ENCODE measurements around the gene RSPH6A.
A peak's percentile ranks its signal among the peaks of the same experiment; 100 is the strongest.
"Not testable (repeated sequence)": the region's sequence is repeated elsewhere in the genome, so short reads cannot be mapped to it uniquely, and the experiment has no call there.

Gene RSPH6A

DNA sequence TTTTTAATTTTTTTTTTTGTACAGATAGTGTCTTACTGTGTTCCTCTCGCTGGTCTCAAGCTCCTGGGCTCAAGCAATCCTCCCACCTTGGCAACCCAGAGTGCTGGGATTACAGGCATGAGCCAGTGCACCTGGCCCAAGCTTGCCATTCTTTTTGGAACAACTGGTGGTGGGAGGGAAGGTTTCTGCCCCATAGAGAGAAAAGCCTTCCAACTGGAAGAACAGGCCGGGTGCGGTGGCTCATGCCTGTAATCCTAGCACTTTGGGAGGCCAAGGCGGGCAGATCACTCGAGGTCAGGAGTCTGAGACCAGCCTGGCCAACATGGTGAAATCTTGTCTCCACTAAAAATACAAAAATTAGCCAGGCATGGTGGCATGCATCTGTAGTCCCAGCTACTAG lies 15.6 kb downstream of the RSPH6A start:
- DNase-seq, result not testable (repeated sequence)

GRCh38 chr19:45798995-45799517 lies 16.1 kb downstream of the RSPH6A start:
- peak; percentile 28 for DNase-seq

- no peak for DNase-seq
These were observed 20.5 kb downstream of the RSPH6A start for GRCh38 chr19:45794627-45795026.

DNA sequence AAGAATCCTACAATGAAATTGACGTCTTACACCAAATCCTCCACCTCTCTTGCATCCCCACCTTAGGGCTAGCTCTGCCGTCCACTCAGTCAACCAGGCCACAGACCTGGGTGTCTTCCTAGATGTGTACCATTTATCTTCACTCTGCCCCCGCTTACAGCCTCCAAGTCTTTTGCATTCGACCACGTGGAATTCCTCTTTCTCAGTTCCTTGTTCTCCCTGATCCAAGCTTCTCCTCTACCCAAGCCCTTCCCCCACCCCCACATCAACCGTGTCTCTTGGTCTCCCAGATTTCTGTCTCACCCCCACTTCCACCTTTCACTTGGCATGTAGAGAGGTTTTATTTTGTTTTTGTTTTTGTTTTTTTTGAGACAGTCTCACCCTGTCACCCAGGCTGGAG lies 21.2 kb downstream of the RSPH6A start:
- DNase-seq, result no peak

DNA sequence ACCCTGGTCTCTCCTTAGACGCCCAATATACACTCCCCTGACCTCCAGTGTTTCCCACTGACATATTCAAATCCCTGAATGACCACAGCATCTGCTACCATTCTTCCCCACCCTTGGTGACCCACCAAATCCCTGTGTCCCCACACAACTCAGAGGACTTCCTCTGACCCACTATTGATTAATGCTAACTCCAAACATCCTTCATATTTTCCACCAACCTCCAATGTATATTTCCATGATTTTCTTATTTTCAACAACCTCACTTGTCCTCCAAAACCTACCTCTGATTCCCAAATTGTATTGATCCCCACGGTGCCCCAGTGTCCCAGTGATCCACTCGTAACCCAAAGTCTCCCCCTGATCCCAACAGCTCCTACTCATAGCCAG lies 21.9 kb downstream of the RSPH6A start:
- DNase-seq, result no peak

DNA sequence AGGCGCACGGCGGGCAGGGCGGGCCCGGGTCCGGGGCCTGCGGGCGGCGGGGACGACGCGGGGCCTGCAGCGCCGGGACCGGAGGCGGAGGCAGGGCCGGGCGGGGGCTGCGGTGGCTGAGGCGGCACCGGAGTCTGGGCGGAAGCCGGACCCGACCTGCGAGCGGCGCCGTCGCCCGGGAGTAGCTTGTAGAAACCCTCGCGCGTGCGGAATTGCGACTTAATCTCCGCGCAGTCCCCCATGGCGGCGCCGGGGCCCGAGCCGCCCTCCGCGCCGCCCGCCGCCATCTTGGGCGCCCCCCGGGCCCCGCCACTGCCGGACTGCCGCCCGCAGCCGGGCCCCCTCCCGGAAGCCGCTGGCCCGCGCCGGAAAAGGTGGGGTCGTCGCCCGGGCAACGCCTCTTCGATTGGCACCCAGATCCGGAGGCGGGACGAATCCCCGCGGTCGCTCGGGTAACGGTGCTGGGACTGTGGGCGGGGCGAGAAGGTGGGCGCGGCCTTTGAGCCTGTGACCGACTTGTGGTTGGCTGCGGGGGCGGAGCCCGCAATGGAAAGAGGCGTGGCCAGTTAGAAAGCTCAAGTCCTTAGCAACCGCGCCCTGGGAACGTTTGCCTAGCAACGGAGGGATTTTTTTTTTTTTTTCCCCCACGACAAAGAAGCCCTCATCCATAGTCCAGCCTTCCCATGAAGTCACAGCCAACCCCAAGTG lies 22.5 kb downstream of the RSPH6A start, which contains the start of gene DMWD:
Gene DMWD, minus strand, starts transcription at position 376 of the 708 bp plus-strand sequence. Its CDS starts 89 bp downstream, at position 287.
- peak; percentile 96 for DNase-seq

DNA sequence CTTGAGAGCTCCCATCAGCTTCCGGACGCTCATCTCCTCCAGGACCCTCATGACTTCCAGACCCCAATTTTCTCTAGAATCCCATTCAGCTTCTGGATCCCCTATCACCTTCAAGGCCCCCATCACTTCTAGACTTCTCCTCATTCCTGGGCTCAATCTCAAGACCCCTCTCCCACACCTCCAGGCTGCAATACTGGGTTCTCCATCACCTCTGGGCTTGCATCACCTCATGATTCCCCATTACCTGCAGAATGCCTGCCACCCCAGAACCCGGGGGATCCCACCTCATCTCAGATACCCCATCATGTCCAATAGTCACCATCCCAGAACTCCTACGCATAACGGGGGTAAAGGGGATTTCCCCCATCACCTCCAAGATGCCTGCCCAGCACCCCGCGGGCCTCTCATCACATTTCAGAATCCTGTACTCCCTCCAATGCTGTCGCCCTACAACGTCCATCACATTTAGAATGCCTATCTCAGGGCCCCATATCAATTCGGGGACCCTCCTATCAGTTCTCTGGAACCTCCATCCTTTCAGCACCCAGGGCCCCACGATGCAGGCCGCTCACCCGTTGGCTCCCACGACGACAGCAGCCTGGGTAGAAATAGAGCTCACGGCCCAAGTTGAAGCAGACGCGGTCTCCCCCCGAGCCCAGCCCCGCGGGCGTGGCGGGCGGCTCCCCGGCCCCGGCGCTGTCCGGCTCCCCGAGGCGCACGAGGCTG lies 23.2 kb downstream of the RSPH6A start:
- DNase-seq, result no peak

DNA sequence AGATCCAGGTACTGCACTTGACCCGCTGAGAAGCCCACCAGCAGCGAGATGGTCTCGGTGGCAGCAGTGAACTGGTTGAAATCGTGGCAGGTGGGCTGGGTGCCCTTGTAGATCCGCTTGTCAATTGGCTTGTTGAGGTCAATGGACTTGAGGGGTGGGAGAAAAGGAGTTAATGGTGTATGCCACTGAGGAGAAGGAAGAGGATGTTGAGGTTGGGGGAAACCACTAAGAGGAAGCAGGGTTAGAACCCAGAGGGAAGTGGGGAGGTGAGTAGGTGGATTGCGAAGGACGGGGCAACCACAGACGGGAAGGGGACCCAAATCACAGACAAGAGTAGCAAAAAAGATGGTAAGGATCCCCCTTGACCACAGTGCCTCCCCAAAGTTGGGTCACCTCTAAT lies 24.2 kb downstream of the RSPH6A start:
- no peak for DNase-seq

- DNase-seq, result no peak
These were observed 25.9 kb downstream of the RSPH6A start for GRCh38 chr19:45789035-45789786.

GRCh38 chr19:45786533-45786894 lies 28.6 kb downstream of the RSPH6A start:
- no peak for DNase-seq

DNA sequence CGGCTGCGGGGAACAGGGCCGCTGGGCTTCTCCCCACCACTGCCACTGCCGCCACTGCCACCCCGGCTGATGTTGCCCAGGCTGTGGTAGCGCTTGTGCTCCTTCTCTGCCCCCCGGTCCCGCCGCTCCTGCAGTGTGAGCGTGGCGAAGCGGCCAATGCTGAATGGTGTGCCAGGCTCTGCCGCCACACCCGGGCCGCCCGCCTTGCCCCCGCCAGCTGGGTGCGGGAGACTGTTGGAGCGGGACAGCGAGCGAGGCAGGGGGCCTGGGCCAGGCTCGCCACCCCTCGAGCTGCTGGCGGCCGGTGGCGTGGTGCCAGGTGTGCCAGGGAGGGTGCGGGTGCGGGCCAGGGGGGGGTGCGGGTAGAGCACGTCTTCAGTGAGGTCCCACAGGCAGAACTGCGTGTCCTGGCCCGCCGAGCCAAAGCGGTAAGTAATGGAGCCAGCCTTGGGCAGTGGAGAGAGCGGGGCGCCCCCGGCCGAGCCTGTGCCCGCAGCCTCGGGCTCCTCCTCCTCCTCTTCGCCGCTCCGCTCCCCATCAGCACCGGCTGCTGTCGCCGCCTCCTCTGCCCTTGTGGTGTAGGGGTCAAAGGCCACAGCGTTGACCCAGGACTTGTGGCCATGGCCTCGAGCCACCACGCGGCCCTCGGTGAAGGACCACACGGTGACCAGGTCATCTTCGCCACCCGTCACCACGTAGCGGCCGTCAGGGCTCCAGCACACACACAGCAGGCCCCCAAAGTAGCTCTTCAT lies 29.2 kb downstream of the RSPH6A start:
- DNase-seq, result no peak

DNA sequence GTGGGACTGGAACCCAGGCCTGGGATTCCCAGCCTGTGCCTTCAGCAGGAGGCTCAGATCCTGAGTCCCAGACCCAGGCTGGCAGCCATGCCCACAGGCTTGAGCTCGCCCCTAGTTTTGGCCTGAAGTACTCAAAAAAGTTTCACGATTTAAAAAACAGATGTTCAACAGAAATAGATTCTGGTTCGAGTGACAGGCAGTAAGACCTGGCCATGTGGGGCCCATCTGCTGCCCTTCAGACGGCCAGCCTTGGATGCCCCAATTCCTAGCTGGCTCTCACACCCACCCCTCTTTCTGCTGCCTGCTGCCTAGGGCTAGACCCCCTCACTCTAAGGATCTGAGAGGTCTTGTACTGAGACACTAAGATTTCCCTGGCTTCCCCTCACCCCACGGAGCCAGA lies 30.0 kb downstream of the RSPH6A start:
- DNase-seq, result no peak

- DNase-seq, result no peak
These were observed 31.0 kb downstream of the RSPH6A start for GRCh38 chr19:45784096-45784495.

DNA sequence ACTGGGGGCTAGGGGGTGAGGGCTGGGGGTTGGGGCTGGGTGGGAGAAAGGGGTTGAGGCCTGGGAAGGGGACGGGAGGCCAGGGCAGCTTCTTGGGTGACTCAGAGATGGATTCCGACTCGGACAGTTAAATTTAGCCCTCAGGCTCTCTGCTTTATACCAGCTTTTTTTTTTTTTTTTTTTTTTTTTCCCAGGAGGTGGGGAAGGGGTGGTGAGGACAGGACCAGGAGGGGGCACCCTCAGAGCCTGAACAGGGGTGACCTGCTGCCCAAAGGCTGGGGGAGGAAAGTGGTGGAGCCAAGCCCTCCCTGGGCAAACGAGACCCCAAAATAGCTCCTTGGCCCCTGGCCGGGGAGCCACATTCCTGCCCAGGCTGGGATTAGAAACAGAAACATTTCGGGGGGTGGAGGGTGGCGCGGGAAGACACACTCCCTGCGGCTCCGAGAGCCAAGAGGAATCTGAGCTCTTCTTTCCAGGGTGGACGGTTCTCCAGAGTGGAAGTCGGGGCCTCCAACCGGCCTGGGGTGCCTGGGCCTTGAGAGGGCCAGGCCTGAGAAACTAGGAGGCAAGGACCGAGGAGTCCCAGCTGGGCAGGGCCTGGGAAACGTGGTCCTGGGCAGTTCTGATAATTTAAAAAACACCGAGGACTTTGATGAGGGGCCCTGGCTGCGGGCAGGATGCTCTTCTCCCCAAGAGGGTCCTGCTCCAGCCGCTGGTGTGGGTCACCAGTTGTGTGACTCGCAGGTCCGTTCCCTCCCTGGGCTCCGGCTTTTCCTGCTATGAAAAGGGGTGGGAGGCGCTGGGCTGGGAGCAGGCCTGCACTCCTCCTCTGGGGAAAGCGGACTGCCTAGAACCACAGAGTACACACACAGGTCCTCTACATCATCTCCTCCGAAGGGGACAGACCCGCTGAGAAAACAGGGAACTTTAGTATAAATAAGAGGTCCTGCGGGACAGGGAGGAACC lies 32.0 kb downstream of the RSPH6A start:
- peak; percentile 13 for DNase-seq

- no peak for DNase-seq
These were observed 32.9 kb downstream of the RSPH6A start, which contains the start of gene DMPK for GRCh38 chr19:45782162-45782691. Gene DMPK, minus strand, starts transcription at chr19:45782490. Its CDS starts 138 bp downstream, at chr19:45782352.

DNA sequence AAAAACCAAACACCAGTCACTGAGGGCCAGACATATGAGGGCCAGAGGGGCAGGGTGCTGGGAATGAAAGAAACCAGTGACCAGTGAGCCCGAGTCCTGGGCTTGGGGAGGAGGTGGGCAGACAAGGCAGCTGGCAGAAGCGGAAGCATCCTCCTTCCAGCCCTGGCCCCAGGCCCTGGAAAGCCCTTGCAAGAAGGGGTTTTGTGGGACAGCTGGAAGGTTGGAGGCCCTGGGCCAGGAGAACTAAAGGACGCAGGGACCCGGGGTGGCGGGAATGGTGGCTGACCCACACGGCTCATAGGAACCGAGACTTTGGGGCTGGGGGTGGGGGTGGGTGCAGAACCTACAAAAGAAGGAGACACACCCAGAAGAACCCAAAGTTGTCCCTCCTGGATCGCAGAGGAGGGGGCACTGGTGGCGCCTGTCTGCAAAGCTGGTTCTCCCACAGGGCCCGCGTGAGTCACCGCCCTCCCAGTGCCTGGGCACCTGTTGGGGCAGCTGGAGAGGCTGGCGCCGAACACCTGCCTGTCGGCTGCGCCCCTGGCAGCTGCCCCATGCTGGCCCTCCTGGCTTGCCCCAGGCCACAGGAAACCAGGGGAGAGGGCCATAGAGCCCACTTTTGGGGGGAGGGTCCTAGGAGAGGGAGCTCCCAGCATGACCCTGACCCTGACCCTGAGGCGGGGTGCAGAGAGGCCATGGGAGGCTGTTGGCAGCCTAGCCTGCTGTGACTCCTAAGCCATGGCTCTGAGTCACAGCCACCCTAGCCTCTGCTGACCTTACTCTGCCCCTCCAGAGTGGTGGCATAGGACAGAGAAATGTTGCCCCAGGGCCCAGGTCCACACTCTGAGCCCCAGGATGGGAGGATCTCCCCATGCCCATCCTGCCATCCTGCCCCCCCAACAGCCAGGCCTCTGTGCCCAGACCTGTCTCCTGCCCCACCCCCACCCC lies 33.6 kb downstream of the RSPH6A start:
- DNase-seq, result no peak

DNA sequence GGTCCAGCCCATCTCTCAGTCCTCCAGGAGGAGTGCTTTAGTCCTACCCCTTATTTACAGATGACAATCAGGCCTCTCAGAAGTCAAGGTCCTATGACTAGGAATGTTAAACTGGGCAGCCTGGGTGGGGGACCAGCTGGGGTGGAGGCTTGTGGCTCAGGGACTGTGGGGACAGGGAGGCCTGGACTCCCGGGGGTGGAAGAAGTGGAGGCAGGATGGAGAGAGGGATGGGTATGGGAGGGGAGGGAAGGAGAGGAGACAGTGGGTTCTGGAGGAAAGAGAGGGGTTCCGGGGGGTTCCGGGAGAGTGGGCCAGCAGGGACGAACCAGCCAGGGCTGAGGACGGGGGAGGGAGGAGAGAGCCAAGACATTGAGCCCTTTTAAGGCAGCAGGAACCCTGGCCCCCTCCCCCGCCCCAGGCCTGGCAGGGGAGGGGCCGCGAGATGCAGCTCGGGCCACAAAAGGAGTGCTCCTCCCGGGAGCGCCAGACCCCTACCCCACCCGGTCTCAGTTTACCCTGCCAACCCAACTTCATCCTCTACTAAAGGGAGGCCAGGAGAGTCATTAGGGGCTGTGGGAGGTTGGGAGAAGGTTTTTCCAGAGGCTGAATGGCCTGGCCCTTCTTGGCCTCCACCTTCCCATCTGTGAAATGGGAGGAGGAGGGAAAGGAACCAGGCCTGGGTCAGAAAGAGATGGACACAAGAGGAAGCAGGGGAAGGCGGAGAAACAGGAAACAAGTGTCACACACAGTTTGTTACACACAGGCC lies 34.5 kb downstream of the RSPH6A start:
- no peak for DNase-seq

DNA sequence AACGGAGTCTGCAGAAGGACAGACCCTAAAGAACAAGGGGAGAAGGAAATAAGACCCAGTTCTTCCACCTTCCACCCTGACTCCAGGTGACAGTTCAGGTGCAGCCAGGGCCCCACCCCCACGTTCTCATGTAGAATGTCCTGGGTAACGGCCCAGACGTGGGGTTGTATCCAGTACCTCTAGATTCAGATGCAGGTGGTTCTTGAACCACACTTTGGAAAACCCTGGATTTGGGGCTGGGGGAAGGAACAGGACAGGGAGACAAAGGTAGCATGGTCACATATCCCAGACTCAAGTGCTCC lies 35.0 kb downstream of the RSPH6A start:
- no peak for DNase-seq

Data from GOT3 (cell line).